A673 (cell line): ENCODE results near the gene CRLF2. TPM values are rescaled to one million over a fixed set of nuclear protein-coding genes. Genes with fewer than 3 reads are reported as not detected.

Source experiments
- BruUV-seq: library from RNA; stranded (reverse); fragments of 400-500 nt; replicated peaks from 2 replicates; lab custom pipeline; 2021; lab: Mats Ljungman, UMichigan
- CTCF ChIA-PET: fragments of 300-600 bp; sonication (Branson Sonifier 250); formaldehyde crosslinking; loops from one replicate; lab custom pipeline; 2022; ENCODE audit warnings: antibody characterized with exemption; lab: Charles Lee
- POLR2A ChIA-PET: fragments of 300-600 bp; sonication (Branson Sonifier 250); formaldehyde crosslinking; loops from one replicate; lab custom pipeline; 2022; ENCODE audit warnings: antibody characterized with exemption; ENCODE audit not compliant: low non-redundant PET; lab: Charles Lee
- DNase-seq: peaks from one replicate; pipeline ENCODE4 v3.0.0-alpha.2; 2015; ENCODE audit warnings: low spot score
- H3K27ac ChIP-seq: fragments of 200-600 bp; sonication (generic); 2 replicates; pipeline ENCODE4 v1.5.1; 2016; ENCODE audit warnings: mixed run types, low read depth, mild to moderate bottlenecking, mixed read lengths, antibody characterized with exemption, low read length; ENCODE audit not compliant: poor library complexity, severe bottlenecking
- H3K27me3 ChIP-seq: fragments of 200-600 bp; sonication (generic); replicated peaks from 2 replicates; pipeline ENCODE4 v1.6.1; 2017; ENCODE audit warnings: mixed run types, low read depth, mild to moderate bottlenecking, mixed read lengths, antibody characterized with exemption, low read length; ENCODE audit not compliant: insufficient read depth, poor library complexity
- H3K36me3 ChIP-seq: fragments of 200-600 bp; sonication (generic); 2 replicates; pipeline ENCODE4 v1.6.1; 2016; ENCODE audit warnings: mixed run types, mild to moderate bottlenecking, mixed read lengths, antibody characterized with exemption, low read length; ENCODE audit not compliant: insufficient read depth, poor library complexity, severe bottlenecking
- H3K4me1 ChIP-seq: fragments of 200-600 bp; sonication (generic); 2 replicates; pipeline ENCODE4 v1.6.1; 2017; ENCODE audit warnings: mixed run types, mild to moderate bottlenecking, mixed read lengths, antibody characterized with exemption, low read length; ENCODE audit not compliant: insufficient read depth, poor library complexity, severe bottlenecking
- H3K4me3 ChIP-seq: fragments of 200-600 bp; sonication (generic); 2 replicates; pipeline ENCODE4 v1.5.1; 2016; ENCODE audit warnings: low read depth, mixed run types, mild to moderate bottlenecking, mixed read lengths, low read length; ENCODE audit not compliant: poor library complexity, severe bottlenecking
- H3K9me3 ChIP-seq: fragments of 200-600 bp; sonication (generic); 2 replicates; pipeline ENCODE4 v1.6.1; 2016; ENCODE audit warnings: mixed run types, low read depth, mild to moderate bottlenecking, mixed read lengths, antibody characterized with exemption, low read length; ENCODE audit not compliant: poor library complexity, severe bottlenecking
- EZH2 ChIP-seq: fragments of 200-600 bp; sonication (generic); IDR thresholded peaks from 2 replicates; pipeline ENCODE4 v1.6.1; 2017; ENCODE audit warnings: borderline replicate concordance, low read depth, mild to moderate bottlenecking, mixed read lengths, antibody characterized with exemption, low read length; ENCODE audit not compliant: poor library complexity, severe bottlenecking
- intact Hi-C: fragments of 100-400 bp; cut with micrococcal nuclease; formaldehyde crosslinking; loops from one replicate; pipeline ENCODE4 v1.10.0; 2022; ENCODE audit not compliant: unreplicated experiment
- total RNA-seq: library from RNA; stranded (reverse); gene quantifications from 2 replicates; pipeline ENCODE4 v1.2.3, GENCODE V29; 2021
- TF ChIP-seq, protein P1 (sequence below): fragments of 300-800, 200-600 bp; sonication (generic); conservative IDR thresholded peaks from 2 replicates; pipeline ENCODE4 v1.5.1; 2017; ENCODE audit warnings: low read depth, mild to moderate bottlenecking, antibody characterized with exemption, low read length, moderate library complexity, mixed read lengths

CRLF2 gene
- total RNA-seq, 1 experiment from 2014 or later: not detected

DNA sequence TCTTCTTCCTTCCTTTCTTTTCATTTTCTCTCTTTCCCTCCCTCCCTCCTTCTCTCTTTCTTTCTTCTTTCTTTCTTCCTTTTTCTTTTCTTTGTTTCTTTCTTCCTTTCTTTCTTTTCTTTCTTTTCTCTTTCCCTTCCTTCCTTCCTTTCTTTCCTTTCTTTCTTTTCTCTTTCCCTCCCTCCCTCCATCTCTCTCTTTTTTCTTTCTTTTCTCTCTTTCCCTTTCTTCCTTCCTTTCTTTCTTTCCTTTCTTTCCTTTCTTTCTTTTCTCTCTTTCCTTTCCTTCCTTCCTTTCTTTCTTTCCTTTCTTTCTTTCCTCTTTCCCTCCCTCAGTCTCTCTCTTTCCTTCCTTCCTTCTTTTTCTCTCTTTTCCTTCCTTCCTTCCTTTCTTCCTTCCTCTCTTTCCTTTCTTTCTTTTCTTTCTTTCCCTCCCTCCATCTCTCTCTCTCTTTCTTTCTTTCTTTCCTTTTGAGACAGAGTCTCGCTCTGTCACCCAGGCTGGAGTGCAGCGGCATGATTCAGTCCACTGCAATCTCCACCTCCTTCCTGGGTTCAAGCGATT lies 44.4 kb downstream of the CRLF2 start:
- H3K27ac ChIP-seq: no peak overlapping the region
- BruUV-seq: no TSS peak
- no peaks in the 10 kb centered on the region for H3K36me3 ChIP-seq
- H3K4me3 ChIP-seq: no peak overlapping the region
- intact Hi-C loops: no loop called here
- H3K4me1 ChIP-seq: no peaks in the 10 kb centered on the region
- POLR2A ChIA-PET: no interaction called here
- CTCF ChIA-PET: no interaction called here
- no peaks in the 10 kb centered on the region for H3K27me3 ChIP-seq
- no peaks in the 10 kb centered on the region for H3K9me3 ChIP-seq
- TF ChIP-seq EZH2: no peak
- TF ChIP-seq, protein P1, sequence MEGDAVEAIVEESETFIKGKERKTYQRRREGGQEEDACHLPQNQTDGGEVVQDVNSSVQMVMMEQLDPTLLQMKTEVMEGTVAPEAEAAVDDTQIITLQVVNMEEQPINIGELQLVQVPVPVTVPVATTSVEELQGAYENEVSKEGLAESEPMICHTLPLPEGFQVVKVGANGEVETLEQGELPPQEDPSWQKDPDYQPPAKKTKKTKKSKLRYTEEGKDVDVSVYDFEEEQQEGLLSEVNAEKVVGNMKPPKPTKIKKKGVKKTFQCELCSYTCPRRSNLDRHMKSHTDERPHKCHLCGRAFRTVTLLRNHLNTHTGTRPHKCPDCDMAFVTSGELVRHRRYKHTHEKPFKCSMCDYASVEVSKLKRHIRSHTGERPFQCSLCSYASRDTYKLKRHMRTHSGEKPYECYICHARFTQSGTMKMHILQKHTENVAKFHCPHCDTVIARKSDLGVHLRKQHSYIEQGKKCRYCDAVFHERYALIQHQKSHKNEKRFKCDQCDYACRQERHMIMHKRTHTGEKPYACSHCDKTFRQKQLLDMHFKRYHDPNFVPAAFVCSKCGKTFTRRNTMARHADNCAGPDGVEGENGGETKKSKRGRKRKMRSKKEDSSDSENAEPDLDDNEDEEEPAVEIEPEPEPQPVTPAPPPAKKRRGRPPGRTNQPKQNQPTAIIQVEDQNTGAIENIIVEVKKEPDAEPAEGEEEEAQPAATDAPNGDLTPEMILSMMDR: no peak
- no peak for DNase-seq

DNA sequence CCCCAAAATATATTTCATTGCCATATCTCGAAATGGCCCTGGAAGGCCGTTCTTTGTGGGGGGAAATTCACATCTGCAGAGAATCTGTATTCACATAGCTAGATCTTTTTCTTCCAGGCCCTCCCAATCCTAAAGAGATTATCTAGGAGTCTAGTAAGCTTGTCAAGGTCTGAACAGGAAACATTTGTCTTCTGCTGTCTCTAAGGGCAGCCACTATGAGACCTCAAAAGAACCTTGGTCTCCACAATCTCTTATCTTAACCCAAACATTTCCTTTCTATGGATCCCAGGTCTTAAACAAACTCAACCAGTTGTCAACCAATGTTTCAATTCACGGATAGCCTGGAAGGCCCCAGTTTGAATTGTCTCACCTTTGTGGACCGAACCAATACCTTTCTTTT lies 45.0 kb downstream of the CRLF2 start:
- BruUV-seq: no TSS peak

DNA sequence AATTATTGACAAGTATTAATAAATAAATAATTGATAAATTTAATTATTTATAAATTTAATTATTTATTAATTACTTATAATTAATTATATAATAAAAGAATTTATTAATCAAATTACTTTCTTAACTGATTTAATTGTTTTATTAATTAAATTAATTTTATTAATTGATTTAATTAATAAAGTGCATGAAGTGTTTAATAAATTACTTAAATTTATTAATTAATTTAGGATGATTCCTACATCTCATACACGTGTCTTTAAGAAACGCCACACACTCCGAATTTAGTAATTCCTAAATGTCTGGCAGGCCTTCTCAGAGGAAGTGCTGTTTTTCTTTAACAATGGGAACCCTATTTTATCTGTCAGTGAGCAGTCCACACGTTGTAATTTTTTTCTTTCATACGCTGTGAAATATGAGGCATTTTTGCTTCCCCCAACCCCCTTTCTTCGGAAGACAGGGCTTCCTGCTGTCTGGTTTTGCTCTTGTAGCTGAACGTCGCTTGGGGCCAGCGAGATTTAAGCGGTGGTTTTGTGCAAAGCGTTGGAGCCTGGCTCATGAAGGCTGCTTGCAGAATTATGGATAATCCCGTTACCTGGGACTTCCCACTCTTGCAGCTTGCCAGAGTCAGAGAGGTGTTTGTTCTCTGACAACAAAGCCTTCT lies 46.8 kb downstream of the CRLF2 start:
- BruUV-seq: no TSS peak
- Histone ChIP-seq H3K4me3 (no peak overlapping the region), H3K36me3 (no peaks in the 10 kb centered on the region), H3K27ac (no peak overlapping the region), H3K4me1 (no peaks in the 10 kb centered on the region), H3K27me3 (no peaks in the 10 kb centered on the region), H3K9me3 (peaks cover 3% of the 10 kb centered on the region)
- ChIA-PET POLR2A (no interaction called here), CTCF (no interaction called here)
- peak; percentile 76 for DNase-seq
- intact Hi-C loops: no loop called here
- TF ChIP-seq, protein P1: no peak
- no peak for TF ChIP-seq EZH2

More for the DNA sequence above, 45.0 kb downstream of the CRLF2 start:
- Histone ChIP-seq H3K36me3 (no peaks in the 10 kb centered on the region), H3K27me3 (no peaks in the 10 kb centered on the region), H3K4me3 (no peak overlapping the region), H3K4me1 (no peaks in the 10 kb centered on the region), H3K27ac (no peak overlapping the region), H3K9me3 (no peaks in the 10 kb centered on the region)
- no peak for DNase-seq
- ChIA-PET POLR2A (no interaction called here), CTCF (no interaction called here)
- TF ChIP-seq, protein P1: no peak
- TF ChIP-seq EZH2: no peak
- intact Hi-C loops: no loop called here
